GM19463 (cell line): ENCODE measurements around the gene LAMTOR4.
"Not testable (repeated sequence)": the region's sequence is repeated elsewhere in the genome, so short reads cannot be mapped to it uniquely, and the experiment has no call there.

Experiments
- ATAC-seq: cut with Tn5 transposase; IDR thresholded peaks from one replicate; pipeline ENCODE4 v1.9.1; 2021; ENCODE audit warnings: mild to moderate bottlenecking, moderate library complexity; ENCODE audit not compliant: unreplicated experiment

LAMTOR4 gene

DNA sequence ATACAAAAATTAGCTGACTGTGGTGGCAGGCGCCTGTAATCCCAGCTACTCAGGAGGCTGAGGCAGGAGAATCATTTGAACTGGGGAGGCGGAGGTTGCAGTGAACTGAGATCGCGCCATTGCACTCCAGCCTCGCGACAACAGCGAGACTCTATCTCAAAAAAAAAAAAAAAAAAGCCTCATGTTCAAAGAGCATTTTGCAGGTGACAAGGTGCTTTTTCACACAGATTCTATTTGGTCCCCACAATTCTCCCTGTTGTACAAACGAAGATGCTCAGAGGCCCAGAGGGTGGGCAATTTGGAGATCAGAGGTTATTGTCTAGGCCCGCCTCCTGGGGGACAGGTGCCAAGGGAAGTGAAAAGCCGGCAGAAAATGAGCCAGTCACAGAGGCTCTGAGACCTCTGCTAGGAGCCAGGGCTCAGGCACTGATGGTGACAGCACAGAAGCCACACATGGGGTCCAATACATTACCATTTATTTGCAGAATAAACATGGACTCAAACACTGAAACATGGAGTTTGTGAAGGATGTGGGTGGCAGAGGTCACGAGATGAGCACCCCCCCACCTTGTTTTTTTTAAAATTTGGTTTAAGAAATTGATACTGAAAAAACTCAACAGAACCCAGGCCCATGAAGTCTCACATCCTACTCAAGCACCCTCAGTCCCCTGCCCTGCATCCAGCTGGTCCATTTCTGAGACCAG is 20.6 kb downstream of the LAMTOR4 start:
- ATAC-seq, result no peak

DNA sequence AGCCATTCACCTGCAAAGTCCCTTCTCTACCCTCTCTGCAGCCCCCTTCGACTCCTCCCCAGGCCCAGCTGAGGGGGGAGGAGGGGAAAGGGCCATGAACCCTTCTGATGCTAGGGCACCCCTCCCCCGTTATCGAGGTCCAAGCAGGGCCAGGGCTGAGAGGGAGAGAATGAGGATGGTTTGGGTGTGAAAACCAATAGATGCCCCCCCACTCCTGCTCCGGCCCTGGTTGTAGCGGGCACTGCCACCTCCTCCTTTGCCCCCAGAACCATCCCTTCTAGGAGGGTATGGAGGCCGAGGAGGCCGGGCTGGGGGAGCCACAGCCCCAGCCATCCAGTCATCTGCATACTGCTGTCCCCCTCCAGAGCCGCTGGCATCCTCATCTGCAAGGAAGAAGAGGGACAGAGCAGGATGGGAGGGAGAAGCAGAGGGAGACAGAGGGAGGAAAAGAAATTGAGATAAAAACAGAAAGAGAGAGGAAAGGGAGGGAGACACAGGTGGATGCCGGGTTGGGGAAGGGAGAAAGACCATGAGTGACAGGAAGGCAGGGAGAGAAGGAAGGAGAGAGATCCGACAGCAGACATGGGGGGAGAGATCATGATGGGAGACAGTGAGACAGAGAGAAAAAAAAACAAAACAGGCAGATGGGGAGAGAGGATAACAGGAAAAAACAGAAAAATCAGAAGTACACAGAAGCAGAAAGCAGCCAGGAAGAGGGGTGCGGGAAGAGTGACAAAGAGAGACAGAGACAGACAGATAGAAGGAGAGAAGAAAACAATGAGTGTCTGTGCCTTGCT is 21.6 kb downstream of the LAMTOR4 start:
- no peak for ATAC-seq

DNA sequence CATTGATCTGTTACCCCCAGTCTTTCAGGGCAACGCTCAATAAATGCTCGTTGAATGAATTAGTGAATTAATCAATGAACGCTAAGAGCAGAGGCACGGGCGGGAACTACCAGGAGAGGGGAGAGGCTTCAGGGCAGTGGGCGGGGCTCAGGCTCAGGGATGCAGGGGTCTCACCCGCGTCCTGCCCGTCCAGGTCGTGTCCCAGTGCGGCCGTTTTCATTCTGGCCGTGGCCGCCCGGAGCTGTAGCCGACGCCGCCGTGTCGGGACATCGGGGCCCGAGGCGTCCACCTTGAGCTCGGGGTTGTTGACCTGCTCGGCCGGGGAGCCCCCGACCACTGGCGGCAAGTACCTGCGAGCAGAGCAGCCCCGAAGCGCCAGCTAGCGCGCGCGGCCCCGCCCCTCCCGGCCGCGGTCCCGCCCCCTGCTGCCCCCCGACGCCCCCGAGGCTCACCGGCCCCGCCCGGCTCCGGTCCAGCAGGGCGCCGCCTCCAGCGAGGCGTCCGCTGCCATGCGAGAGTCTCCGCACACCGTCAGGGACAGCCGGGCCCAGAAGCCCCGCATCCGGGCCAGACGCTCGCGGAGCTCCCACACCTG is 22.5 kb downstream of the LAMTOR4 start:
- ATAC-seq, result no peak

DNA sequence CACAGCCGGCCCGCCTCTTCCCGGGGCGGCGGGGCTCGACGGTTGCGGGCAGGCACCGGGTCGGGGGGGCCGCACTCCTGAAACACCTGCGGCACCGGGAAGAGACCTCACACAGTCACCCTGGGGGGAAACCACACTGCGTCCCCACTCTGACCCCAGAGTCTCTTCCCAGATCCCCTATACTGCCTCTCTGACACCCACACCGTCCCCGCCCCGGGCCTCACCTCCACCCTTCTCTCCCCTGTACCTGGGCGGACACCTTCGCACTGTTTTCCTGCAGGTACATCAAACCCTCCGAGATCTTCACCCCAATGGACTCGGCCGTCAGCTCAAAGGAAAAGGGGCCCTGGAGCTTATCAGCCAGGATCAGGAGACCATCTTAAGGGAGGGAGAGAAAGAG is 23.1 kb downstream of the LAMTOR4 start:
- ATAC-seq, result no peak

DNA sequence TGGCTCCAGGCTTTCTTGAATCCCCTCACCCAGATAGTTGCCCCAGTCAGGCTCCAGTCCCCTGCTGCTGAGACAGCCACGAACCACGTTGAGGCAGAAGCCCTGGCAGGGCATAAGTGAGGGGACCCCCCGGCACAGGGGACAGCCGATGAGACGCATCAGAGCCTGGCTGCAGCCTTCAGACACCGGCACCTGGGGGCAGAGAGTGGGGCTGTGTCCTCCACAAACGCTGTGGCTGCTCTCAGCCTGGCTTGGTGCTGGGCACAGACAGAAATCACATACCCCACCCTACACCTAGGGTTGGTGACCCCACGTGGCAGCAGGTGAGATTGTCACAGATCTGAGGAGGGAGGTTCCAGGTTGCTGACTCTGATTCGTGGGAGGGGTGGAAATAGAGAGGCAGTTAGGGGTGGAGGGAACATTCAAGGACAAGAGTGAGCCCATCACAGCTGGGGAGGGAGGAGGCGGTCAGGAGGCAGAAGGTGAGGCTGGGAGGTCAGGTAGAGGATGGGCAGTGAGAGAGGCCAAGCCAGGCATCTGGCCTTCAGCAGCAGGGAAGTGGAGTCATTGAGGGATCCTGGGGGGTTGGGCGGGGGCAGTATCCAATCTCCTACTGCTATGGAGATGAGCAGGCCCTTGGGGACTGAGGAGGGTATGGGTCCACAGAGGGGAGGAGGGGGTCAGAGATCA is 25.2 kb downstream of the LAMTOR4 start:
- ATAC-seq, result no peak

DNA sequence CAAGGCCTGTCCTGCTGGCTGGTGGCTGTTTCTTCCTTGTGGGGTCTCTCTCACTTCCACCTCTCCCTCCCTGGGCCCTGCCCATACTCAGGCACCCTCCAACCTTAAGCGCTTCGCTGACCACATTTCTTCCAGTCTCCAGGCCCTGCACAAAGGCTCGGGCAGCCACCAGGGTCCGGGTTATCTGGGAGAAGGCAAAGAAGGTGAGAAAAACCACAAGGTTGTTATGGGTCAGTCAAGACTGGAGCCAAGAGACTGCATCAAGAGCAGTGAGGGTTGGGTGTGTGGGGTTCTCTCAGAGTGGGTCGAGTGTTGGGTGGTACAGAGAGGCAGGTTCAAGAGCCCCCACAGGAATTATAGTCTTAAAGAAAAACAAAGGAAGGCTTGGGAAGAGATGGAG is 25.9 kb downstream of the LAMTOR4 start:
- no peak for ATAC-seq

DNA sequence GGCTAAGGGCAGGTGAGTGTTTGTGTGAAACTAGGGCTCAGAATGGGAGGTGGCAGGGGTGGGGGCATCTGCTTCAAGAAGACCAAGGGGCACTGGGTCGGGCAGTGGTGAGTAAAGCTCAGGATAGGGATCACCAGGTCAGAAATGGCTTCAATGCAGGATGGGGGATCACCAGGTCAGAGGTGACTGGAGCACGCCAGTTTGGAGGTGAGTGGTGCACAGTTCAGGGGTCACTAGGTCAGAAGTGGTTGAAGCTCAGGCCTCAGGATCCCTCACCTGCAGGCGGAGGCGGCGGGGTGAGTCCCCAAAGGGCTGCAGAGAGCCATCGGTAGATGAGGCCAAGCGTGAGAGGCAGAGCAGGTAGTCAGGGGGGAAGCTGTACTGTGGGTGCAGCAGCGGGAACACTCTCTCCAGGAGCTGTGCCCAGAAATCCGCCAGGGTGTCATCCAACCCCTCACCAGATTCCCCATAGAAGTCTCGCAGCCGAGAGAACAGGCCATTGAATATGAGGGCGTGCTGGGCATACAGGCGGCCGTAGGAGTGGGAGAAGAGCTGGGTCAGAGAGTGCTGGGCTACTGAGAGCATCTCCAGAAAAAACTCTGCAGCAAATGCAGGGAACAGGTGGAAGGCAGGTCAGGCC is 26.7 kb downstream of the LAMTOR4 start:
- ATAC-seq, result no peak

DNA sequence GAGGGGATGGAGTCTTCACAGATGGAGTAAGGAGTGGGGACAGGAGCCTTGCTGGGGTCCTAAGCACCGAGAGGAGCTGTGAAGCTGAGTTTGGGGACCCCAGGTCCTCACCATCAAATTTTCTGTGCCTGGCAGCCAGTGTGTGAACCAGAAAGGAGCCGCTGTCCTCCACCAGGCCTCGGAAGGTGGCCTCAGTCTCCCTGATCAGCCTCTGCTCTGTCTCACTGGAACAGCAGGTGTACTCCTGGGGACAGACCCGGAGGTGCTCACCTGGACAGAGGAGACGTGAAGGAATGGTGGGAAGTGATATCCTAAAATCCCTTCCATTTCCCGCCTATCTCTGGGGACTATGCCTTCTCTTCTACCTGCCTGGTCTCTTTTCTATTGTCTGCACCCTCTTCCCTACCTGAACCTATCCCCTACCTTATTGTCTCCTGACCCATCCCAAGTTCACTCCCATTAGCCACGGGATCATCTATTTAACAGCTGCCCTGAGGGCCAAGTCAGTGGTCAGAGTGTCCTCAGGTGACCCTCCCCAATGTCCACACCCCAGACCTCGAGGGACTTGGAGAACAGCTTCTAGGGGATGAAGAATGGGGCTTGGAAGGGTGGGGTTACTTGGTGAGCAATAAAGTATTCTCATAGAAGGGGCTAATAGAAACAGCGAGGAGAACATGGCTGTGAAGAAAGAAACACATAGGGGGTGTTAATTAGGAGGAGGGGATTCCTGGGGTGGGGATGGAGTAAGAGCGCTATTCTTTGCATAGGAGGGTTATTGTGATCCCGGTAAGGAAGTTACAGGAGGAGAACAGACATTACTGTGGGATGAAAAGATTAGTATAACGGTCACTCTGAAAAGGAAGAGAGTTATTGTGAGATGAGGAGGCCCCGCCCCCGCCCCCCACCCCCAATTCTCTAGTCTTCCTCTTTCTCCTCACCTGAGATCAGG is 27.7 kb downstream of the LAMTOR4 start:
- ATAC-seq, result no peak

DNA sequence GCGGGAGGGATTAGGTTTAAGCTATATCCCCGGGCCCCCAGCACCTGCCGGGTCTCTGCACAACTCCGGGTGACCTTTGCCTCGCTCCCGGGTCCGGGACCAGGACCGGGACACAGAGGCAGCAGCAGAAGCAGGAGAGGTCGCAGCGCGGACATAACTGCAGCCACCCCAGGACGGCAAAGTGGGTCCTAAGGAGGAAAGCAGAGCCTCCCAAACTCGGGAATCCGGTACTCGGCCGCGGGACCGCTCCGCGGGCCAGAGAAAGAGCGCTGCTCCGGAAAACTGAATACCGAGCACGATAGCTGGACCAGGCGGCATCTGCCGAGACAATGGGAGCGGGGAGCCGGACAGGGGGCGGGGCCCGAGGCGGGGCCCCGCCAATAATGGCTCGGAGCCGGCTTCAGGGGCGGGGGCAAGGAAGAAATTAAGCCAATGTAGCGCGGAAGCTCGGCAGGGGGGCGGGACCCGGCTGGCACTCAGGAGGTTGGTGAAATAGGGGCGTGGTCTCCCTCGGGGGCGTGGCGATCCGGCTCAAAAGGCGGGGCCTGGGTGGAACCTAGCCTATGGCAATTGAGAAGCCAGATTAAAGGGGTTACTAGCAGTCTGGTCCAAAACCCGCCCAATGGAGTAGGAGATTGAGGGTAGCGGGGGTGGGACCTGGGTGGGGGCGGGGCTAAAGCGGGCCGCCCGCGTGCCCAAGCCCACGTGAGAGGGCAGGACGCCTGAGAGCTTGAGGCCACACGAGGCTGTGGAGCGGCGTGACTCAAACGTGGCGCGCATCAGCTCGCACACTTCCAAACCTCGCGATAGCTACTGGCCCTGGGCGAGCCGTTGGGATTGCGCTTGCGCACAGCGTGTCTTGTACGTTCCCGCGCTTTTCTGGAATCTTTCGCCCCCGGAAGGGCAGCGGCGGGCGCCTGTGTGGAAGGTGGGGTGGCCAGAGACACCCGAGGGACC is 28.6 kb downstream of the LAMTOR4 start, which contains the start of the genes GPC2 and STAG3:
GPC2 (minus strand) TSS at position 337 of the 957 bp plus-strand sequence; CDS start at position 155, 182 bp downstream.
STAG3 (plus strand) TSS at position 874 of the 957 bp plus-strand sequence. CDS start 2,639 bp downstream, outside the sequence.
- ATAC-seq, result peak; percentile 95

DNA sequence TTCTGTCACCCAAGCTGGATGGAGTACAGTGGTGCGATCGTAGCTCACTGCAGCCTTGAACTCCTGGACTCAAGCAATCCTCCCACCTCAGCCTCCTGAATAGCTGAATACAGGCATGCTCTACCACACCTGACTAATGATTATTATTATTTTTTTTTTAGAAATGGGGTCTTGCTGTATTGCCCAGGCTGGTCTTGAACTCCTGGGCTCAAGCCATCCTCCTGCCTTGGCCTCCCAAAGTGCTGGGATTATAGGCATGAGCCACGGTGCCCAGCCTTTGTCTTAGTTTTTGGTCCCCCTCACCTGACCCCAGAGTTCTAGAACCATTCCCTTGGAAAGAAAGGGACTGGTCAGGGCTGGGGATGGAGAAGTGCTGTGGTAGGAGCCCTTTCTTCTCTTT is 31.4 kb downstream of the LAMTOR4 start:
- ATAC-seq, result not testable (repeated sequence)

DNA sequence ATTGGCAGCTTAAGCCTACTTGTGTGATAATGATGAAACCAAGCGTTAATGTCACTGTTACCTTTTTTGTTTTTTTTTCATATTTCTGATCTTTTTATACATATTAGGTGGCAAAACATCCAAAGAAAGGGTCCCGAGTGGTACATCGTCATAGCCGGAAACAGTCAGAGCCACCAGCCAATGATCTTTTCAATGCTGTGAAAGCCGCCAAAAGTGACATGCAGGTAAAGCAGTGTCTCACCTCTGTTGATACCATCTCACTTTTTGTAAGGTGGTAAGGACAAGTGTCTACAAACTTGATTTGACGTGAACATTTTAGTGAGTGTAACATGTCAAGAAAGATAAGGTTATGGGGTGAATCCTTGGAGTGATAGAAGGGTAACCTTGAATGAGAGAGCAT is 33.9 kb downstream of the LAMTOR4 start:
- ATAC-seq, result not testable (repeated sequence)

DNA sequence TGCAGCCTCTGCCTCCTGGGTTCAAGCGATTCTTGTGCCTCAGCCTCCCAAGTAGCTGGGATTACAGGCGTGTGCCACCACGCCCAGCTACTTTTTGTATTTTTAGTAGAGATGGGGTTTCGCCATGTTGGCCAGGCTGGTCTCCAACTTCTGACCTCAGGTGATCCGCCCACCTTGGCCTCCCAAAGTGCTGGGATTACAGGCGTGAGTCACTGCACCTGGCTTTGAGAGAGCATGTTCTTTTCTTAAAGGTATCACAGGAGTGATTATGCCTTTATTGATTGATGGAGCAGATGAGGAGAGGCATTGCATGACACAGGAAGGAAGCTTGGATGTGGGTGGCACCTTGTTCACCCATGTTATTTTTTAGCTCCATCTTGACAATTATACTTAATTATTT is 34.4 kb downstream of the LAMTOR4 start:
- ATAC-seq, result not testable (repeated sequence)

DNA sequence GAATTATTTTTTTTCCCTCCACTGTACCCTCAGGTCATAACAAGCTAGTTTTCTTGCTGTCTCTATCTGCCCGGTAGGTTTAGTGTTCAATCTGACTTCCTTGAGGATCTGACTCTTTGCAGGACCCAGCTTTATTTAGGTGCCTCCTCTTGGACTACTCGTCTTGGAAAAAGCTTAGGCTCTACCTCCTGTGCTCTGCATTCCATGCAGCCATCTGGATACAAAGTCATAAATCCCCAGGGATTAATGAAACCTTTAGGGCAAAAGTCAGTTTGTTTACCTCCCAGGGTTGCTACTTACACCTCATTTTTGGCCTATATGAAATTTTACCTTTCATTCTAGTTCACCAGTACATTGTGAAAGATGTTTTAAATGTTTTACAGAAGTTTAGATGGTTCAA is 37.0 kb downstream of the LAMTOR4 start:
- ATAC-seq, result no peak

DNA sequence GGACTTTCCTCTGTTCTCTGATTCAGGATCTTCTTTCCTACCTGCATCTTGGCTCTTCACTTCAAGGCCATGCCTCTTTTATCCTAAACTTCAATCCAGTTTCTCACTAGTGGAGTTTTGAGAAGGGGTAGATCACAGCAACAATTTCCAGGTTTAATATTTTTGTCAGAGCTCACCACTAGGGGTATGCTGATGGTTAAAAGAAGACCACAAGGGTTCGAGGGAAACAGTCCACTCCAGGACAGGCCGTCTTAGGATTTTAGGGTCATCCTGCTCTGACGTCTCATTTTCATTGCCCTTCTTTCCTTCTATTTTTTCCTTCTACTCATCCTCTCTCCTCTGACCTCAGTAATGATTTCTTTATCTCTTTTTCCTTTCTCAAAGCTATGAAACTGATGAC is 40.3 kb downstream of the LAMTOR4 start:
- no peak for ATAC-seq

DNA sequence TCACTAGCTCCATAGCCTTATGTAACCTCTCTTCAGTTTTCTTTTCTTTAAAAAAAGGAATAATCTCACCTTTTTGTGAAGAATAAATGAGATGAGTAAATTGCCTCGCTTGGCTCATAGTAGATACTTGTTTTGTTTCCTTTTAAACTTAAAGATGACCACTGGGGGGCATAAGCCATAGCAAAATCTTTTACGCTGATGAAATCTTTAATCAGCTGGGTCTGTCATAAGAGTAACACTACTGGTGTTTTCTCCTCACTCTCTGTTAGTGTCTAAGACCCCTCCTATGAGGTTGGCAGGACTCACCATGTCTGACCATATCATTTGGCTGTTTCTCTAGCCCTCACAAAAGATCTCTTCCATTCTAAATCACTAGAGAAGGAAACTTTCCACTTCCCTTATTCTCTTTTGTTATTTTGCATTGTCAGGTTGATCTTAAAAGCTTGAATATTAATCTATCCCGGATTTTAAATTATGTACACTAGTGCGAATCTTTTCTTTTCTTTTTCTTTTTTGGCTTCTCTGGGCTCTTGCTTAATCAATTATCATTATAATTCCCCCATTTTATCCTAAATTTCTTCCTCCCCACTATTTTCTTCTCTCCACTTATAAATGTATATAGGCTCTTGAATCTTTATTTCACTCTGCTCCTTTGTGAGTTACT is 41.5 kb downstream of the LAMTOR4 start:
- no peak for ATAC-seq

DNA sequence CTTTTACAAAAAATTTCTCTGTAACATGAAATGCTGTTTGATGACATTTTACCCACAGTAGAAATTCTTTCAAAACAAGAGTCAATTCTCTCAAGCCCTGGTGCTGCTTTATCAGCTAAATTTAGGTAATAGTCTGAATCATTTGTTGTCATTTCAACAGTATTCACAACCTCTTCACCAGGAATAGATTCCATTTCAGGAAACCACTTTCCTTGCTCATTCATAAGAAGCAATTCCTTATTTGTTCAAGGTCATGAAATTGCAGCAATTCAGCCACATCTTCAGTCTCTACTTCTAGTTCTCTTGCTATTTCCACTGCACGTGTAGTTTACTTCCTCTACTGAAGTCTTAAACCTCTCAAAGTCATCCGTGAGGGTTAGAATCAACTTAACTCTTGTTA is 43.1 kb downstream of the LAMTOR4 start:
- no peak for ATAC-seq

DNA sequence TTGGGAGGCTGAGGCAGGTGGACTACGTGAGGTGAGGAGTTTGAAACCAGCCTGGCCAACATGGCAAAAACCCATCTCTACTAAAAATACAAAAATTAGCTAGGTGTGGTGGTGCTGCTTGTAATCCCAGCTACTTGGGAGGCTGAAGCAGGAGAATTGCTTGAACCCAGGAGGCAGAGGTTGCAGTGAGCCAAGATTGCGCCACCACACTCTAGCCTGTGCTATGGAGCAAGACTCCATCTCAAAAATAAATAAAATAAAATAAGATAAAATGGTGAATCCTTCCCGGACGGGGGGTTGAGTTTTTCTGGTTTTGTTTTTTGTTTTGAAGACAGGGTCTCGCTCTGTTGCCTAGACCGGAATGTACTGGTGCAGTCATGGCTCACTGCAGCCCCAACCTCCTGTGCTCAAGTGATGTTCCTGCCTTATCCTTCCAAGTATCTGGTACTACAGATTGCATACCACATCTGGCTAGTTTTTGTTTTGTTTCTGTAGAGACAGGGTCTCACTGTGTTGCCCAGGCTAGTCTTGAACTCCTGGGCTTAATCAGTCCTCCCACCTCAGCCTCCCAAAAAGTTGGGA is 43.7 kb downstream of the LAMTOR4 start:
- not testable (repeated sequence) for ATAC-seq

DNA sequence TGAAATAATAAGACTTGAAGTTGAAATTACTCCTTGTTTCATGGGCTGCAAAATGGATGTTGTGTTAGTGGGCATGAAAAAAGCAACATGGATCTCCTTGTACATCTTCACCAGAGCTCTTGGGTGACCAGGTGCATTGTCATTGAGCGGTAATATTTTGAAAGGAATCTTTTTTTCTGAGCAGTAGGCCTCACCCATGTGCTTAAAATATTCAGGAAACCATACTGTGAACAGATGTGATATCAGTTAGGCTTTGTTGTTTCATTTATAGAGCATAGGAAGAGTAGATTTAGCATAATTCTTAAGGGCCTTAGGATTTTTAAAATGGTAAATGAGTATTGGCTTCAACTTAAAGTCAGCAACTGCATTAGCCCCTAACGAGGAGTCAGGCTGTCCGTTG is 44.3 kb downstream of the LAMTOR4 start:
- ATAC-seq, result no peak
